MM.1S (cell line): ENCODE measurements around the gene ATP13A5.

Experiments used
- DNase-seq: peaks from one replicate; pipeline ENCODE4 v3.0.0-alpha.2; 2015
- H2AFZ ChIP-seq: fragments of 300-600 bp; sonication (generic); 2 replicates; pipeline ENCODE4 v1.6.0; 2016; ENCODE audit warnings: antibody characterized with exemption, low read length
- H3F3A ChIP-seq: fragments of 300-600 bp; sonication (generic); 2 replicates; pipeline ENCODE4 v1.6.1; 2016; ENCODE audit warnings: mild to moderate bottlenecking, antibody characterized with exemption, low read length, moderate library complexity, mixed read lengths; ENCODE audit not compliant: insufficient read depth
- H3K27ac ChIP-seq: fragments of 300-600 bp; sonication (generic); 2 replicates; pipeline ENCODE4 v1.5.1; 2016; ENCODE audit warnings: mild to moderate bottlenecking, low read length
- H3K27me3 ChIP-seq: fragments of 300-600 bp; sonication (generic); replicated peaks from 2 replicates; pipeline ENCODE4 v1.6.0; 2016; ENCODE audit warnings: low read length; ENCODE audit not compliant: insufficient read depth
- H3K36me3 ChIP-seq: fragments of 300-600 bp; sonication (generic); replicated peaks from 2 replicates; pipeline ENCODE4 v1.6.1; 2016; ENCODE audit warnings: mild to moderate bottlenecking, low read length, mixed read lengths; ENCODE audit not compliant: insufficient read depth
- H3K4me1 ChIP-seq: fragments of 300-600 bp; sonication (generic); 2 replicates; pipeline ENCODE4 v1.6.1; 2016; ENCODE audit warnings: low read length, mixed read lengths
- H3K4me2 ChIP-seq: fragments of 300-600 bp; sonication (generic); 2 replicates; pipeline ENCODE4 v1.6.0; 2016; ENCODE audit warnings: low read depth, low read length
- H3K4me3 ChIP-seq: fragments of 300-600 bp; sonication (generic); 2 replicates; pipeline ENCODE4 v1.5.1; 2016; ENCODE audit warnings: low read length, mixed read lengths
- H3K79me2 ChIP-seq: fragments of 300-600 bp; sonication (generic); 2 replicates; pipeline ENCODE4 v1.6.1; 2016; ENCODE audit warnings: mixed run types, low read length, mixed read lengths
- H3K9ac ChIP-seq: fragments of 300-600 bp; sonication (generic); 2 replicates; pipeline ENCODE4 v1.6.1; 2016; ENCODE audit warnings: low read length, mixed read lengths
- H3K9me2 ChIP-seq: fragments of 300-600 bp; sonication (generic); replicated peaks from 2 replicates; pipeline ENCODE4 v1.6.1; 2016; ENCODE audit warnings: mild to moderate bottlenecking, low read length, mixed read lengths; ENCODE audit not compliant: insufficient read depth
- H3K9me3 ChIP-seq: fragments of 300-600 bp; sonication (generic); replicated peaks from 2 replicates; pipeline ENCODE4 v1.6.1; 2016; ENCODE audit warnings: mild to moderate bottlenecking, low read length, mixed read lengths; ENCODE audit not compliant: insufficient read depth
- H4K20me1 ChIP-seq: fragments of 300-600 bp; sonication (generic); 2 replicates; pipeline ENCODE4 v1.6.1; 2016; ENCODE audit warnings: mild to moderate bottlenecking, low read length, moderate library complexity, mixed read lengths; ENCODE audit not compliant: insufficient read depth
- CTCF ChIP-seq: fragments of 300-600 bp; sonication (generic); IDR thresholded peaks from 2 replicates; pipeline ENCODE4 v1.5.1; 2016; ENCODE audit warnings: antibody characterized with exemption, low read length, mixed read lengths
- EZH2 ChIP-seq: fragments of 300-600 bp; sonication (generic); optimal IDR thresholded peaks from 2 replicates; pipeline ENCODE3; 2017; ENCODE audit warnings: low read depth, mild to moderate bottlenecking, antibody characterized with exemption, low read length, mixed read lengths
- EZH2phosphoT487 ChIP-seq: fragments of 300-600 bp; sonication (generic); IDR thresholded peaks from 2 replicates; pipeline ENCODE4 v1.6.1; 2018; ENCODE audit warnings: antibody characterized with exemption, low read length

The ATP13A5 gene

GRCh38 chr3:193335031-193335430, 43.5 kb downstream of the ATP13A5 start:
- Histone ChIP-seq H3F3A (no peaks in the 10 kb centered on the region), H3K4me2 (no peak overlapping the region), H3K27me3 (no peaks in the 10 kb centered on the region), H4K20me1 (no peaks in the 10 kb centered on the region), H3K27ac (no peak overlapping the region), H3K4me1 (no peaks in the 10 kb centered on the region), H3K36me3 (no peaks in the 10 kb centered on the region), H3K4me3 (no peak overlapping the region), H3K9ac (no peak overlapping the region), H3K79me2 (no peaks in the 10 kb centered on the region), H3K9me2 (no peaks in the 10 kb centered on the region), H2AFZ (no peak overlapping the region), H3K9me3 (no peaks in the 10 kb centered on the region)
- no peak for DNase-seq
- TF ChIP-seq EZH2 (no peak), CTCF (no peak), EZH2phosphoT487 (no peak)

GRCh38 chr3:193333229-193333628, 45.3 kb downstream of the ATP13A5 start:
- H3K9me3 ChIP-seq = no peaks in the 10 kb centered on the region
- no peak overlapping the region for H2AFZ ChIP-seq
- H3K27ac ChIP-seq = no peak overlapping the region
- H3F3A ChIP-seq = no peaks in the 10 kb centered on the region
- no peaks in the 10 kb centered on the region for H3K4me1 ChIP-seq
- H3K9me2 ChIP-seq = no peaks in the 10 kb centered on the region
- TF ChIP-seq EZH2phosphoT487 (no peak), EZH2 (no peak), CTCF (no peak)
- no peak for DNase-seq
- no peak overlapping the region for H3K9ac ChIP-seq
- H3K36me3 ChIP-seq = no peaks in the 10 kb centered on the region
- H3K79me2 ChIP-seq = no peaks in the 10 kb centered on the region
- no peaks in the 10 kb centered on the region for H4K20me1 ChIP-seq
- H3K4me3 ChIP-seq = no peak overlapping the region
- H3K4me2 ChIP-seq = no peak overlapping the region
- H3K27me3 ChIP-seq = no peaks in the 10 kb centered on the region

GRCh38 chr3:193330555-193331204, 47.9 kb downstream of the ATP13A5 start:
- Histone ChIP-seq H3K9me2 (no peaks in the 10 kb centered on the region), H3K4me1 (no peaks in the 10 kb centered on the region), H3F3A (no peaks in the 10 kb centered on the region), H4K20me1 (no peaks in the 10 kb centered on the region), H3K27ac (no peak overlapping the region), H3K79me2 (no peaks in the 10 kb centered on the region), H3K4me2 (no peak overlapping the region), H3K9me3 (no peaks in the 10 kb centered on the region), H3K9ac (no peak overlapping the region), H3K27me3 (no peaks in the 10 kb centered on the region), H3K36me3 (no peaks in the 10 kb centered on the region), H3K4me3 (no peak overlapping the region), H2AFZ (no peak overlapping the region)
- no peak for TF ChIP-seq EZH2
- TF ChIP-seq CTCF = no peak
- TF ChIP-seq EZH2phosphoT487 = no peak
- DNase-seq = no peak
